HG03159 (cell line): ENCODE results near the gene SQSTM1.

Experiments
- ATAC-seq: cut with Tn5 transposase; IDR thresholded peaks from one replicate; pipeline ENCODE4 v1.9.1; 2021; ENCODE audit warnings: mild to moderate bottlenecking, moderate library complexity; ENCODE audit not compliant: unreplicated experiment

Gene SQSTM1

DNA sequence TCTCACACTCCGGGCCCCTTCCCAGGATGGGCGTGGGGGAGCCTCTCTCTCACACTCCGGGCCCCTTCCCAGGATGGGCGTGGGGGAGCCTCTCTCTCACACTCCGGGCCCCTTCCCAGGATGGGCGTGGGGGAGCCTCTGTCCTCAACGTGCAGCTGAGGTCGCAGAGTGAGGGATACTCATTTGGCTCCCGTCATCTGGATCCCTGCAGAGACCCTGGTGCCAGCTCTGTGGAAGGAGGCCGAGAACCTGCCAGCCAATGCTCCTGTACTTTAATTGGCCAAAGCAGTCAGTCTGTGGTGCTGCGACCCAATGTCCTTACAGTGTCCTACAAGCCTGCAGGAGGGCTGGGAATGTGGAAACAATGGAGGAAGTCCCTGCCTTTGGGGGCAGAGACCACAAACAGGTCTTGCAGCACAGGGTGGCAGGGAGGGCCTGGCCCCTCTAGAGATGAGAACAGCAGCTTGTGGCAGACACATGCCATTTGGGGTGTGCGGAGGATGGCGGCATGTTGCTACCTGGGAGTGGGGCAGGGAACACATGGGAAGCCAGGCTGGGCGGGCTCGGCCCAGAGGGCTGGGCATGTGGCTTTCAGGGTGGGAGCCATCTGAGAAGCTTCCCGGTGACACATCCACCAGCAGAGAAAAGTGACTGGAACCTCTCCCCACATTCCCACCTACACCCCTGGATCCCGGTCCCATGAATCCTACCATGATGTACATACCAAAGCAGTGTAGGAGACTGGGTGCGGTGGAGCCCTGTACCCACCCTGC lies 51.5 kb downstream of the SQSTM1 start:
- no peak for ATAC-seq

GRCh38 chr5:179872828-179873575 lies 52.3 kb downstream of the SQSTM1 start:
- no peak for ATAC-seq

DNA sequence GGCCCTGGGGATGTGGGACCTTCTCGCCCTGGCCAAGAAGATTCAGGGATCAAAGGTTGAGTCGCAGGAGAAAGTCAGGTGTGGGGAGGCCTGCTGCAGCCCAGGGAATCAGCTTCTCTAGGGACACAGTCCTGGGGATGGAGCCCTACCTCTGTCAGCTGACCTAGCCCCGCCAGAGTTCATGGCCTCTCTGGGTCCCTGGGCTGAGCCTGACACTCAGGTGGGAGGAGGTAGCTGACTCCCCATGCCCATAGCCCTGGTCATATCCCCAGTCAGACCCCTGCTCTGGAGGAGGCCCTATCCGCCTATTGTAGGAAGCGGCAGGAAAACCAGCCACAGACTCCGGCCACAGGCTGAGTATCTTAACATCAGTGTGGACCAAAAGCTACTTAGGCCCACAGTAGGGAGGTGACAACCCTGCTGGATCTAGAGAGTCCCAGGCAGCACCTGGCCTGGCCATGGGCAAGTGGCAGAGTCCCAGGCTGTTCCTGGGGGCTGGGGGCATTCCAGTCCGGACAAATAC lies 52.9 kb downstream of the SQSTM1 start:
- ATAC-seq, result no peak

DNA sequence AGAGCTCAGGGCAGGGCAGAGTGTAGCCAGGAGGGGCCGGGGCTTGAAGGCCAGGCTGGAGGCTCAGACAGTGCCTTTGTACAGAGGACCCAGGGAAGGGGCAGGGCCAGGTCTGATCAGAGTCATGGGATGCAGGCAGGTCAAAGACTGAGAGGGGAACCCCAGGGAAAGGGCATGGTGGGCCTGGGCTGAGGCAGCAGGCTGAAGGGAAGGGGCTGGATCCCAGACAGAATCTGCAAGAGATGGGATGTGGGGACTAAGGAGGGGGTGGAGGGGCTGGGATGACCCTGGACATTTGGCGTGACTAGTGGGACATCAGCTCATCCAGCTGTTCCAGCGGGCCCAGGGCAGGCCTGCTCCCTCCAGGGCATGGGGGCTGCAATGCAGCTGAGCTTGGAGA lies 53.4 kb downstream of the SQSTM1 start:
- ATAC-seq, result no peak

DNA sequence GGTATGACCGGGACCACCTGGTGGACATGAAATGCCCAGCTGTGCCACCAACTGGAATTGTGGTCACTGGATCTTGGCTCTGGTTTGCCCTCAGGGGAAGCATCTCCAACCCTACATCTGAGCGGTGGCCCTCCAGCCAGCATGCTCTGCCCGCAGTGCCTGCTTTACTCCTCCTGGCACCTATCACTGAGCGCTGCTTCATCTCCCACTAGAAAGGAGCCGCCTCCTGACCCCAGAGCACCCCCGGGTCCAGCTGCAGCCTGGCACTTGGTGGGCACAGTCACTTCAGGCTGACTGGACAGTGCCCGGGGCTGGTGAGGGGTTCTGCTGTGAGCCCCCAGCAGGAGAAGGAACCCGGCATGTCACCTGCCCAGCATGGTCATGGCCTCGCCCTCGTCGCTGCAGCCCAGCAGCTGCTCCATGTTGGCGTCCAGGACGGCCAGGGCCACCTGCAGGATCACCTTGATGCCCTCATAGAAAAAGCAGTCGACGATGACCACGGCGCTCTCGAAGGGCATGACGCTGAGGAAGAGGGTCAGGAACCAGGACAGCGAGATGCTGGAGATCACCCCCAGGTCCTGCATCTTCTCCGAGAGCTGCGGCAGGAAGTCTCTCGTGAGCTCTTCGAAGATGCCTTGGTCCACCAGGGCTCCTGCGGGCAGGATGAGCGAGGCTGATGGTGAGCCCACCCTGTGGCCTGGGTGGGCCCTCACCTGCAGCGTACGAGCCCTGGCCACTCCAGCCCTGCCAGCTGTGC lies 54.0 kb downstream of the SQSTM1 start:
- ATAC-seq, result no peak

GRCh38 chr5:179875741-179876609 lies 55.3 kb downstream of the SQSTM1 start:
- no peak for ATAC-seq

DNA sequence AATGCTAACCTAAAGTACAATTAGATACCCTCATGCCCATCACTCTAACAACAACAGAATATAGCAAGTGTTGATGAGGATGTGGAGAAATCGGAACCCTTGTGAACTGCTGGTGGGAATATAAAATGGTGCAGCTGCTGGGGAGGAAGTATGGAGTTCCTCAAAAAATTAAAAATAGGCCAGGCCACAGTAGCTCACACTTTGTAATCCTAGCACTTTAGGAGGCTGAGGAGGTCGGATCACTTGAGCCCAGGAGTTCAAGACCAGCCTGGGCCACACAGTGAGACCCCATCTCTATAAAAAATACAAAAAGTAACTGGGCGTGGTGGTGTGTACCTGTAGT lies 55.9 kb downstream of the SQSTM1 start:
- ATAC-seq, result no peak

GRCh38 chr5:179878222-179879002 lies 57.7 kb downstream of the SQSTM1 start:
- no peak for ATAC-seq

- ATAC-seq, result no peak
Measured at GRCh38 chr5:179879003-179879689, 58.4 kb downstream of the SQSTM1 start.

DNA sequence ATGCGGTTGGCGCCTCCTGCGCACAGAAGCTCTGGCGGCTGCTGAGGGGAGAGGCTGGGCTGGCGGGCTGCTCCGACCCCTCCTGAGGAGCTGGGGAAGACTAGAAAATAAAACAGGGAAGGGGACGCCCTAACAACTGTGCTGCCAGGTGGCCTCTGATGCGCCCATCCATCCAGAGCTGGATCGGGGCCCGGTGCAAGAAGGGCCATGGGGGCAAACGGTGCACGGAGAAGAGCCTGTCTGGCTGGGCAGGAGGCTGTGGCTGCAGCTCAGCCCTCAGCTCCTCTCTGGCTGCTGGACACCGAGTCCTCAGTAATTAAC lies 58.9 kb downstream of the SQSTM1 start:
- no peak for ATAC-seq

- ATAC-seq, result no peak
Measured at GRCh38 chr5:179880066-179880650, 59.5 kb downstream of the SQSTM1 start.

- no peak for ATAC-seq
Measured at GRCh38 chr5:179880848-179881590, 60.3 kb downstream of the SQSTM1 start.

DNA sequence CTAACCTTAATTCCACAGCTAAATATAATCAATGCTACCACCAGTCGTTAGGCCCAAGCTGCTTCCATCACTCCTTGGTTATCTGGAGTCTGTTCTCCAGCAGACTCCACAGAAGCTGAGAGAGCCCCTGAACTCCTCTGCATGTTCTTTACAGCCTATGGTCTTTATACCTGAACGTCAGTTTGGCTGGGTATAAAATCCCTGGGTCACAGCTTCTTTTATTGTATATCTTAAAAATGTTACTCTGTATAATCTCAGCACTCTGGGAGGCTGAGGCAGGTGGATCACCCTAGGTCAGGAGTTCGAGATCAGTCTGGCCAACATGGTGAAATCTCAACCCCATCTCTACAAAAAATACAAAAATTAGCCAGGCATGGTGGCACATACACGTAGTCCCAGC lies 61.6 kb downstream of the SQSTM1 start:
- no peak for ATAC-seq

DNA sequence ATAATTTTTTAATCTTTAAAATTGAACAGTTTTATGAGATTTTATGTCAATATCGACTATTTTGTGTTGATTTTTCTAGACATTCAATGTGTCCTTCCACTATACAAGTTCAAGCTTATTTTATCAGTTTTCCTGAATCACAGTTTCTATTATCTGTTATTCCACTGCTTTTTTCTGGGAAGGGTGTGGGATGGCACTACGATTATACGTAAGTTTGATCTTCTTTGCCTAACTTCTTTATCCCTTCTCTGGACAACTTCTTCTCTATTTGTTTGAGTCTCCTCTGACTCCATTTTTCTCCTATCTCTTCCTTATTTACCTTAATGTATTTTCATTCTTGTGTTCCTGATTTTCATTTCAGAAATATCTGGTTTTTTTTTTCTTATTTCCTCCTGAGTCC lies 62.5 kb downstream of the SQSTM1 start:
- no peak for ATAC-seq

DNA sequence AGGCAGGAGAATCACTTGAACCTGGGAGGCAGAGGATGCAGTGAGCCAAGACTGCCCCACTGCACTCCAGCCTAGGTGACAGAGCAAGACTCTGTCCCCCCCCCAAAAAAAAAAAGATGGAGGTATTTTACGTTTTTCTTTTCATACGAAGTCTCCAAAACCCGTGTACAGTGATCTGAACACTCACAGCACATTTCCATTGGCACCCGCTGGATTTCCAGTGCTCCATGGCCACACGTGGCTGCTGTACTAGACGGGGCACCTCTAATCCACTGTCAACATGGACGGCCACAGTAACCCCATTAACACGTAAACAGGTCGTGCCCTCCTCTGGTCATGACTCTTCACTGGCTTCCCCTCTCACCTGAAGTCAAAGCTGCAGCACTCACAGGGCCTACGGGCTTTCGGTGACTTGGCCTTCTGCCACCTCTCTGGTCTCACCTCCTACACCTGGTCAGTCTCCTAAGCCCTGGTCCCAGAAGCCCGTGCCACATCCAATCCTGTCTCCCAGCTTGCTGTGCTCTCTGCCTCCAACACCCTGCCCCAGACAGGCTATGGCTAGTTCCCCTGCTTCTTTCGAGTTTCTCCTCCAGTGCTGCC lies 64.9 kb downstream of the SQSTM1 start:
- no peak for ATAC-seq

- no peak for ATAC-seq
Measured at GRCh38 chr5:179886190-179886911, 65.6 kb downstream of the SQSTM1 start.

GRCh38 chr5:179887095-179887494 lies 66.4 kb downstream of the SQSTM1 start:
- no peak for ATAC-seq
